Smooth muscle cell (in vitro differentiated cells): ENCODE data around the gene NOTCH1. TPM values are rescaled to one million over a fixed set of nuclear protein-coding genes. Genes with fewer than 3 reads are reported as not detected.
"Not testable (repeated sequence)": the region's sequence is repeated elsewhere in the genome, so short reads cannot be mapped to it uniquely, and the experiment has no call there.

Experiments used
- DNase-seq: peaks from one replicate; lab custom pipeline; 2025; ENCODE audit not compliant: unreplicated experiment; lab: John Stamatoyannopoulos, UW
- H2AFZ ChIP-seq: fragments of 200-600 bp; sonication (generic); 2 replicates; pipeline ENCODE4 v1.6.0; 2016; ENCODE audit warnings: antibody characterized with exemption, low read depth, mild to moderate bottlenecking
- H3F3A ChIP-seq: fragments of 200-600 bp; sonication (generic); 2 replicates; pipeline ENCODE4 v1.6.0; 2017; ENCODE audit warnings: antibody characterized with exemption, low read depth
- H3K27ac ChIP-seq: fragments of 200-600 bp; sonication (generic); 2 replicates; pipeline ENCODE4 v1.5.1; 2016; ENCODE audit warnings: low read depth, mild to moderate bottlenecking
- H3K27me3 ChIP-seq: fragments of 200-600 bp; sonication (generic); 2 replicates; pipeline ENCODE4 v1.6.1; 2016; ENCODE audit warnings: low read depth, mild to moderate bottlenecking
- H3K36me3 ChIP-seq: fragments of 200-600 bp; sonication (generic); 2 replicates; pipeline ENCODE4 v1.5.1; 2016; ENCODE audit warnings: low read depth
- H3K4me1 ChIP-seq: fragments of 200-600 bp; sonication (generic); 2 replicates; pipeline ENCODE4 v1.5.1; 2016; ENCODE audit warnings: low read depth
- H3K4me2 ChIP-seq: fragments of 200-600 bp; sonication (generic); 2 replicates; pipeline ENCODE4 v1.6.0; 2016; ENCODE audit warnings: mild to moderate bottlenecking
- H3K4me3 ChIP-seq: fragments of 200-600 bp; sonication (generic); 2 replicates; pipeline ENCODE4 v1.5.1; 2016; ENCODE audit warnings: mild to moderate bottlenecking
- H3K79me2 ChIP-seq: fragments of 200-600 bp; sonication (generic); 2 replicates; pipeline ENCODE4 v1.6.0; 2016; ENCODE audit warnings: low read depth, mild to moderate bottlenecking
- H3K9ac ChIP-seq: fragments of 200-600 bp; sonication (generic); 2 replicates; pipeline ENCODE4 v1.6.0; 2016; ENCODE audit warnings: low read depth
- H3K9me3 ChIP-seq: fragments of 200-600 bp; sonication (generic); replicated peaks from 2 replicates; pipeline ENCODE4 v1.5.1; 2016; ENCODE audit warnings: low read depth
- H4K20me1 ChIP-seq: fragments of 200-600 bp; sonication (generic); 2 replicates; pipeline ENCODE4 v1.6.0; 2016; ENCODE audit warnings: low read depth
- WGBS: methylation state at CpG from one replicate; pipeline ENCODE4 v1.1.7; 2016; ENCODE audit warnings: low lambda C conversion rate; 5-methylcytosine and 5-hydroxymethylcytosine counted together
- polyA plus RNA-seq: library from polyadenylated mRNA; unstranded; fragments of >200 nt; fragmentation: Nextera tagmentation; extraction: Ambion mirVana; gene quantifications from 2 replicates; pipeline ENCODE4 v1.2.1, GENCODE V29; 2016
- total RNA-seq: library from RNA; depleted of rRNA; stranded (reverse); fragments of >200 nt; gene quantifications from 2 replicates; pipeline ENCODE4 v1.2.3, GENCODE V29; 2014
- TF ChIP-seq, protein P1 (sequence below): fragments of 200-600 bp; sonication (generic); IDR thresholded peaks from 2 replicates; pipeline ENCODE4 v1.5.1; 2017; ENCODE audit warnings: borderline replicate concordance, mild to moderate bottlenecking, antibody characterized with exemption; ENCODE audit not compliant: insufficient read depth, poor library complexity, severe bottlenecking

The NOTCH1 gene
- total and polyA plus RNA-seq, 2 experiments from 2014 or later: 7.2 to 13.2 TPM

GRCh38 chr9:136578626-136578914 lies 32.7 kb upstream of the NOTCH1 start:
- H2AFZ ChIP-seq: no peak overlapping the region
- TF ChIP-seq, protein P1, sequence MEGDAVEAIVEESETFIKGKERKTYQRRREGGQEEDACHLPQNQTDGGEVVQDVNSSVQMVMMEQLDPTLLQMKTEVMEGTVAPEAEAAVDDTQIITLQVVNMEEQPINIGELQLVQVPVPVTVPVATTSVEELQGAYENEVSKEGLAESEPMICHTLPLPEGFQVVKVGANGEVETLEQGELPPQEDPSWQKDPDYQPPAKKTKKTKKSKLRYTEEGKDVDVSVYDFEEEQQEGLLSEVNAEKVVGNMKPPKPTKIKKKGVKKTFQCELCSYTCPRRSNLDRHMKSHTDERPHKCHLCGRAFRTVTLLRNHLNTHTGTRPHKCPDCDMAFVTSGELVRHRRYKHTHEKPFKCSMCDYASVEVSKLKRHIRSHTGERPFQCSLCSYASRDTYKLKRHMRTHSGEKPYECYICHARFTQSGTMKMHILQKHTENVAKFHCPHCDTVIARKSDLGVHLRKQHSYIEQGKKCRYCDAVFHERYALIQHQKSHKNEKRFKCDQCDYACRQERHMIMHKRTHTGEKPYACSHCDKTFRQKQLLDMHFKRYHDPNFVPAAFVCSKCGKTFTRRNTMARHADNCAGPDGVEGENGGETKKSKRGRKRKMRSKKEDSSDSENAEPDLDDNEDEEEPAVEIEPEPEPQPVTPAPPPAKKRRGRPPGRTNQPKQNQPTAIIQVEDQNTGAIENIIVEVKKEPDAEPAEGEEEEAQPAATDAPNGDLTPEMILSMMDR: no peak
- no peaks in the 10 kb centered on the region for H3K79me2 ChIP-seq
- DNase-seq: no peak
- H4K20me1 ChIP-seq: no peaks in the 10 kb centered on the region
- no peak overlapping the region for H3K27ac ChIP-seq
- H3K4me2 ChIP-seq: no peak overlapping the region
- H3F3A ChIP-seq: no peaks in the 10 kb centered on the region
- H3K9ac ChIP-seq: no peak overlapping the region
- no peaks in the 10 kb centered on the region for H3K36me3 ChIP-seq
- H3K9me3 ChIP-seq: no peaks in the 10 kb centered on the region
- no peaks in the 10 kb centered on the region for H3K4me1 ChIP-seq
- no peak overlapping the region for H3K4me3 ChIP-seq
- H3K27me3 ChIP-seq: no peaks in the 10 kb centered on the region
- WGBS: 64% methylated on average over 7 of the region's 7 CpGs

DNA sequence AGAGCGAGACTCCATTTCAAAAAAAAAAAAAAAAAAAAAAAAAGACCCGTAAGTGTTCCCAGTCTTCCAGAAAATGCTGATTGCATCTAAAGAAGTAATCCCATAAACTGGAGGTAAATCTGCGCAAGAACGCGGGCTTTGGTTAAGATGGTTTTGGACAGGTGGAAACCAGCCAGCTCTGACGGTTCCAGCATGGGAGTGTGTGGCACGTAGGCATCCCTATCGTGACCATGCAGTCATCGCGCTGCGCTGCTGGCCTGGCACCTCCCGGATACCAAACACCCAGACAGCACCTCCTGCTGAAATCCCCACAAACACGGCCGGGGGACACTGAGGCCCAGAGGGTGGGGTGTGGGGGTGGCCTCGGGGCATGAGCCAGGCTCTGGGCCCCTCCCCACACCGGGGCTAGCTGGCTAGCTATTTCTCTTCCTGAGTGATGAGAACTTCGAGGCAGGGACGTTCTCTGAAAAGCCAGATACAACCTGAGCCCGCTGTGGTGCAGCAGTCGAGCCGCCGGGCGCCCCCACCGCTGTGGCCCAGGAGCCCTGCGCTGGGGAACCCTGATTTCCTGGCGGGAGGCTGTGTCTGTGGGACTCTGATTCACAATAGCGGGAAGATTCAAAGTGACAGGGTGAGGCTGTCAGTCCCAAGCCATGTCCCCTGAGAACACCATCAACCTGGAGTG lies 32.2 kb upstream of the NOTCH1 start:
- no peak overlapping the region for H3K4me2 ChIP-seq
- no peak overlapping the region for H3K27ac ChIP-seq
- H3K36me3 ChIP-seq: no peaks in the 10 kb centered on the region
- H3K27me3 ChIP-seq: no peaks in the 10 kb centered on the region
- TF ChIP-seq, protein P1: no peak
- no peaks in the 10 kb centered on the region for H3K79me2 ChIP-seq
- WGBS: 82% methylated on average over 26 of the region's 27 CpGs
- no peak for DNase-seq
- H3F3A ChIP-seq: no peaks in the 10 kb centered on the region
- H3K4me1 ChIP-seq: peaks cover 2% of the 10 kb centered on the region
- H4K20me1 ChIP-seq: no peaks in the 10 kb centered on the region
- no peaks in the 10 kb centered on the region for H3K9me3 ChIP-seq
- H3K9ac ChIP-seq: no peak overlapping the region
- no peak overlapping the region for H2AFZ ChIP-seq
- no peak overlapping the region for H3K4me3 ChIP-seq

DNA sequence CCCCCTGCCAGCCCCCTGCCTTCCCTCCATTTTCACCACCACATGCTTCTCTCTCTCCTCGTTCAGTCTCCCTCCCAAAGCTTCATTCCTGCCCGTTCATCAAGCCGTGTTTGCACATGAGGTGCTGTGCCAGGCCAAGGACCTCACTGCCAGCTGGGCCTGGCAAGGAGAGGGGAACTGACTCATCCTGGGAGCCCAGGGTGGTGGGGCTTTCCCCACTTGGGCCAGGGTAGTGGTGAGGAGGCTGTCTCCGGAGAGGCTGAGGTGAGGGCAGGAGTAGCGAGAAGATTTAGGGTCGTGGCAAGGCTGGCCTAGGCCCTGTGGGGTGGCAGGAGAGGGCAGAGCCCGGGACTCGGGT lies 30.4 kb upstream of the NOTCH1 start:
- Histone ChIP-seq H3K4me3 (no peak overlapping the region), H3K9me3 (no peaks in the 10 kb centered on the region), H2AFZ (no peak overlapping the region), H3K27me3 (no peaks in the 10 kb centered on the region), H3K79me2 (no peaks in the 10 kb centered on the region), H3F3A (no peaks in the 10 kb centered on the region), H3K27ac (no peak overlapping the region), H3K4me2 (no peak overlapping the region), H3K9ac (no peak overlapping the region), H3K36me3 (no peaks in the 10 kb centered on the region), H4K20me1 (no peaks in the 10 kb centered on the region), H3K4me1 (peaks cover 18% of the 10 kb centered on the region)
- TF ChIP-seq, protein P1: no peak
- 93% methylated on average over 8 of the region's 8 CpGs for WGBS
- no peak for DNase-seq

DNA sequence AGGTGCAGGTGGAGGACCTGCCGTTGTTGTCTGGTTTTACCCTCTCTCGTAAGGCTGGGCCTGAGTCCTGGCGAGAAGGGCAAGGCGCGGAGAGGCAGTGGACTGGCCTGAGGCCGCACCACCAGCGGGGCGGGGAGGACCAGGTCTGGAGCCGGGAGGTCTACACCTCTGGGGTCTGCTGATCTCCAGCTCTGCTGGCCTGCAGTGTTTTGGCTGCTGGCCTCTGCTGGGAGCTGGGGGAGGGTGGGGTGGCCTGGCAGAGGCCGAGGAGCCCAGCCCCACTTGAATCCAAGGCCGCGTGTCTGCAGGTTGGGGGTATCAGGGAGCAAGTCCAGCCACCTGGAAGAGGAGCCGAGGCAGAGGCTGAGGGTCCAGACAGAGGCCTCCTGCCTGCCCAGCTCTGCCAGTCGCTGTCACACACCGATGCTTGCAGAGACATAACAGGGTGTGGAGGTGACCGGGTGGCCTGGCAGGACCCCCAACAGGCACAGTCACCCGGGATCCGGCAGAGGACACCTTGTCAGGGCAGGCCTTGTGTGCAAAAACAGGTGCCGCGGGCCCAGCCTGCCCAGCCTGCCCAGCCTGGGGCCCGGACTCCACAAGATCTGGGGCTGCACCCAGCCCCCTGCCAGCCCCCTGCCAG lies 29.9 kb upstream of the NOTCH1 start:
- no peak for DNase-seq
- no peak overlapping the region for H3K9ac ChIP-seq
- H3K27ac ChIP-seq: no peak overlapping the region
- no peaks in the 10 kb centered on the region for H3K79me2 ChIP-seq
- H3F3A ChIP-seq: no peaks in the 10 kb centered on the region
- H4K20me1 ChIP-seq: no peaks in the 10 kb centered on the region
- TF ChIP-seq, protein P1: no peak
- H3K4me2 ChIP-seq: no peak overlapping the region
- WGBS: 93% methylated on average over 20 of the region's 21 CpGs
- H3K4me3 ChIP-seq: no peak overlapping the region
- no peaks in the 10 kb centered on the region for H3K36me3 ChIP-seq
- H3K9me3 ChIP-seq: no peaks in the 10 kb centered on the region
- no peaks in the 10 kb centered on the region for H3K27me3 ChIP-seq
- H3K4me1 ChIP-seq: peaks cover 22% of the 10 kb centered on the region
- H2AFZ ChIP-seq: no peak overlapping the region

- H3K4me2 ChIP-seq, H3K27ac ChIP-seq, H3K79me2 ChIP-seq, H3F3A ChIP-seq, H2AFZ ChIP-seq, DNase-seq, H3K4me3 ChIP-seq, H3K36me3 ChIP-seq, H3K9ac ChIP-seq, H3K9me3 ChIP-seq, H3K27me3 ChIP-seq, H4K20me1 ChIP-seq: not testable (repeated sequence)
- WGBS: 96% methylated on average over 16 of the region's 16 CpGs
- H3K4me1 ChIP-seq: peaks cover 27% of the 10 kb centered on the region
Observed at GRCh38 chr9:136574606-136575005, 28.8 kb upstream of the NOTCH1 start.
